ENCODE results near the gene CKB.
A peak's percentile ranks its signal among the peaks of the same experiment; 100 is the strongest.

CKB gene

DNA sequence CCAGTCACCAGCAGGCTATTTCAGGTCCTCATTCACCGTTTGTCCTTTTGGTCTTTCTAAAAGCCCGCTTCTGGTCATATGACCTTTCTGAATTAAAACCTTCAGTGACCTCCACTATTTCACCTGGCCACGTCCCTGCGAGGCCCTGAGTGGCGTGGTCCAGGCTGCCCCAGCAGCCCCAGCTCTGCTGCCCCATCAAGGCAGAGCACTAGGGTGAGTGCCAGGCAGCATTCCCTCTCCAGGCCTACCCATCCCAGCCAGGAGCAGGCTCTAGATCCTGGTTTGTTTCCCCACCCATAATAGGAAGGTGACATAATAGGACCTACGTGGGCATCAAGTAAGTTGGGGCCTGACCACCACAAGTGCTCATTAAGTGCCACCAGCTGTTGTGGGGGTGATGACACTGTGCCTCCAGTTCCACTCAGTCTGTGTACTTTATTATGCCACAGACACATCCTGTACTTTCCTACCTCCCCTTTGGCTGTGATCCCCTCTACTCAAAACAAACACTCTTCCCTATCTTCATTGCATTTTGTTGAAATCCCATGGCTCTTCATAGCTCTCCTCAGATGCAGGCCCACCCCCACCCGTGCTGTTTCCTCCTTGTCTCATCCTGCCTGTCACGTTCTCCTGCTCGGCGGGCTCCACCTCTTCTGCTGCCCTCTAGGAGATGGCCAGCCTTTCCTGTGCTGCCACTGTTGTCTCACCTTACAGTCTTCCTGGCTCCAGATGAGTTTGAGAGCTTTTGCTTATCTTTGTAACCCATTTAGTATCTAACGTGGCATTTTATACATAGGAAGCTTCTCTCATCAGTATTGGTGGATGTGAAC lies 21.4 kb downstream of the CKB start:
- H3K27ac ChIP-seq (ENCODE audit: insufficient read depth in 1 of 2, low read depth in 1 of 2, low read length in 2 of 2, poor library complexity in 1 of 2, severe bottlenecking in 2 of 2): no peak overlapping the region
- POLR2A ChIA-PET: interaction anchor here (0.6 kb wide), 2 partner anchors 63 to 117 kb away, joined by 3 to 5 read pairs; no protein-coding TSS in a partner anchor

DNA sequence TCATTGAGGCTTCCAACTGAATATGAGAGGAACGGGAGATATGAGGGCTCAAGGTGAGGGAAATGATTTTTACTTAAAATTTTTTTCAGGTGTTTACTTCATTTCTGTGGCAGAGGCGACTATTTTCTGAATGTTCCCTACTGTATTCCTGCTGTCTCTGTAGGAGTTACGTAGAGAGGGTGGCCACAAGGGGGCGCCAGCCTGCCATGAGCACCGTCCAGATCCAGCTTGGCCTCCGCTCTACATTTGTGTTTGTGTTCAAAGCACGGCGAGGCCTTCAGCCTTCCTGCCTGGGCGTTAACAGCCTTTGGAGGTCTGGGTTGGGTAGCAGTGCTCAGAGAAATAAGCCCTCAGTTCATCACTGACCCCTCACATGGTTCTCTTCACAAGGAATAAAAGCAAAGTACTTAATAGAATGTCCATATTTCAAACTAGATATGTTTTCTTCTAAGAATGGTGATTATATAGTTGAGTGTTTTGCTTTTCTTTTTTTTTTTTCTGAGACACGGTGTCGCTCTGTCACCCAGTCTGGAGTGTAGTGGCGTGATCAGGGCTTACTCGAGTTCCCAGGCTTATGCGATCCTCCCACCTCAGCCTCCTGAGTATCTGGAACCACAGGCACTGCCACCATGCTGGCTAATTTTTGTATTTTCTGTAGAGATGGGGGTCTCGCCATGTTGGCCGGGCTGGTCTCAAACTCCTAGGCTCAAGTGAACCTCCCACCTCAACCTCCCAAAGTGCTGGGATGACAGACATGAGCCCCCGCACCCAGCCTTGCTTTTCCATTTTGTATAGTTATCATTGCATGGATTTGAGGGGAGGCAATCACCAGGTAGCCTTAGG lies 22.3 kb downstream of the CKB start:
- Histone ChIP-seq H3K4me3 (ENCODE audit: control insufficient read depth in 1 of 7, extremely low read depth in 1 of 7, insufficient read depth in 4 of 7, low read depth in 2 of 7, low read length in 6 of 7) (no peak overlapping the region), H3K36me3 (ENCODE audit: control insufficient read depth in 4 of 4, insufficient read depth in 4 of 4, low read length in 3 of 4) (peaks cover 0 to 69% (median 51%) of the 10 kb centered on the region in 4 experiments), H3K4me1 (ENCODE audit: control extremely low read depth in 1 of 4, control insufficient read depth in 4 of 4, insufficient read depth in 4 of 4, low read length in 3 of 4) (peaks cover 0 to 18% (median 3%) of the 10 kb centered on the region in 4 experiments), H3K9me3 (ENCODE audit: control extremely low read depth in 1 of 5, control insufficient read depth in 4 of 5, insufficient read depth in 2 of 5, low read depth in 1 of 5, low read length in 4 of 5) (no peaks in the 10 kb centered on the region), H3K27me3 (replicated peaks in 2 of 5; ENCODE audit: control insufficient read depth in 4 of 5, insufficient read depth in 5 of 5, low read length in 4 of 5) (no peaks in the 10 kb centered on the region), H3K27ac (ENCODE audit: insufficient read depth in 1 of 2, low read depth in 1 of 2, low read length in 2 of 2, poor library complexity in 1 of 2, severe bottlenecking in 2 of 2) (no peak overlapping the region)
- CTCF ChIA-PET: interaction anchor here (1.0 to 2.4 kb wide), 8 partner anchors 12 to 57 kb away, joined by 3 to 11 read pairs (median 5); no protein-coding TSS in a partner anchor
- POLR2A ChIA-PET: interaction anchor here (0.6 kb wide), 2 partner anchors 64 to 118 kb away, joined by 3 to 5 read pairs; no protein-coding TSS in a partner anchor
- DNase-seq: peak; percentile 83 to 89 (median 84)
- WGBS (ENCODE audit: insufficient coverage): 42% methylated on average over 12 of the region's 17 CpGs

More for the DNA sequence above, 21.4 kb downstream of the CKB start:
- no peak for DNase-seq
- Histone ChIP-seq H3K9me3 (ENCODE audit: control extremely low read depth in 1 of 5, control insufficient read depth in 4 of 5, insufficient read depth in 2 of 5, low read depth in 1 of 5, low read length in 4 of 5) (no peaks in the 10 kb centered on the region), H3K4me1 (ENCODE audit: control extremely low read depth in 1 of 4, control insufficient read depth in 4 of 4, insufficient read depth in 4 of 4, low read length in 3 of 4) (peaks cover 0 to 18% (median 3%) of the 10 kb centered on the region in 4 experiments), H3K27me3 (replicated peaks in 2 of 5; ENCODE audit: control insufficient read depth in 4 of 5, insufficient read depth in 5 of 5, low read length in 4 of 5) (no peaks in the 10 kb centered on the region), H3K4me3 (ENCODE audit: control insufficient read depth in 1 of 7, extremely low read depth in 1 of 7, insufficient read depth in 4 of 7, low read depth in 2 of 7, low read length in 6 of 7) (no peak overlapping the region), H3K36me3 (ENCODE audit: control insufficient read depth in 4 of 4, insufficient read depth in 4 of 4, low read length in 3 of 4) (peaks cover 3 to 64% (median 47%) of the 10 kb centered on the region in 4 experiments)
- CTCF ChIA-PET: interaction anchor here (0.6 to 2.2 kb wide), 12 partner anchors 9 to 54 kb away, joined by 3 to 9 read pairs (median 4); no protein-coding TSS in a partner anchor
- WGBS (ENCODE audit: insufficient coverage): 80% methylated on average over 11 of the region's 11 CpGs

- Histone ChIP-seq H3K27me3 (replicated peaks in 2 of 5; ENCODE audit: control insufficient read depth in 4 of 5, insufficient read depth in 5 of 5, low read length in 4 of 5) (no peaks in the 10 kb centered on the region), H3K27ac (ENCODE audit: insufficient read depth in 1 of 2, low read depth in 1 of 2, low read length in 2 of 2, poor library complexity in 1 of 2, severe bottlenecking in 2 of 2) (no peak overlapping the region), H3K9me3 (ENCODE audit: control extremely low read depth in 1 of 5, control insufficient read depth in 4 of 5, insufficient read depth in 2 of 5, low read depth in 1 of 5, low read length in 4 of 5) (no peaks in the 10 kb centered on the region), H3K36me3 (ENCODE audit: control insufficient read depth in 4 of 4, insufficient read depth in 4 of 4, low read length in 3 of 4) (peaks cover 2 to 68% (median 48%) of the 10 kb centered on the region in 4 experiments), H3K4me1 (ENCODE audit: control extremely low read depth in 1 of 4, control insufficient read depth in 4 of 4, insufficient read depth in 4 of 4, low read length in 3 of 4) (peaks cover 0 to 18% (median 3%) of the 10 kb centered on the region in 4 experiments), H3K4me3 (ENCODE audit: control insufficient read depth in 1 of 7, extremely low read depth in 1 of 7, insufficient read depth in 4 of 7, low read depth in 2 of 7, low read length in 6 of 7) (no peak overlapping the region)
- CTCF ChIA-PET: interaction anchor here (0.6 to 2.4 kb wide), 15 partner anchors 10 to 145 kb away, joined by 3 to 11 read pairs (median 5); no protein-coding TSS in a partner anchor
- POLR2A ChIA-PET: no interaction called here
- no peak for DNase-seq
- WGBS (ENCODE audit: insufficient coverage): 90% methylated on average over 8 of the region's 10 CpGs
Observed at GRCh38 chr14:103499709-103500108, 22.9 kb downstream of the CKB start.

- peaks cover 9 to 61% (median 40%) of the 10 kb centered on the region in 4 experiments for H3K36me3 ChIP-seq (ENCODE audit: control insufficient read depth in 4 of 4, insufficient read depth in 4 of 4, low read length in 3 of 4)
- no peaks in the 10 kb centered on the region for H3K27me3 ChIP-seq (replicated peaks in 2 of 5; ENCODE audit: control insufficient read depth in 4 of 5, insufficient read depth in 5 of 5, low read length in 4 of 5)
- H3K4me1 ChIP-seq (ENCODE audit: control extremely low read depth in 1 of 4, control insufficient read depth in 4 of 4, insufficient read depth in 4 of 4, low read length in 3 of 4): peaks cover 0 to 10% (median 0%) of the 10 kb centered on the region in 4 experiments
- CTCF ChIA-PET: no interaction called here
- WGBS (ENCODE audit: insufficient coverage): no CpG with 5 or more reads among the region's 1 CpG
- DNase-seq: no peak
- POLR2A ChIA-PET: no interaction called here
- H3K27ac ChIP-seq (ENCODE audit: insufficient read depth in 1 of 2, low read depth in 1 of 2, low read length in 2 of 2, poor library complexity in 1 of 2, severe bottlenecking in 2 of 2): no peak overlapping the region
- H3K9me3 ChIP-seq (ENCODE audit: control extremely low read depth in 1 of 5, control insufficient read depth in 4 of 5, insufficient read depth in 2 of 5, low read depth in 1 of 5, low read length in 4 of 5): no peaks in the 10 kb centered on the region
- H3K4me3 ChIP-seq (ENCODE audit: control insufficient read depth in 1 of 7, extremely low read depth in 1 of 7, insufficient read depth in 4 of 7, low read depth in 2 of 7, low read length in 6 of 7): no peak overlapping the region
Observed at GRCh38 chr14:103496776-103497175, 25.9 kb downstream of the CKB start.

DNA sequence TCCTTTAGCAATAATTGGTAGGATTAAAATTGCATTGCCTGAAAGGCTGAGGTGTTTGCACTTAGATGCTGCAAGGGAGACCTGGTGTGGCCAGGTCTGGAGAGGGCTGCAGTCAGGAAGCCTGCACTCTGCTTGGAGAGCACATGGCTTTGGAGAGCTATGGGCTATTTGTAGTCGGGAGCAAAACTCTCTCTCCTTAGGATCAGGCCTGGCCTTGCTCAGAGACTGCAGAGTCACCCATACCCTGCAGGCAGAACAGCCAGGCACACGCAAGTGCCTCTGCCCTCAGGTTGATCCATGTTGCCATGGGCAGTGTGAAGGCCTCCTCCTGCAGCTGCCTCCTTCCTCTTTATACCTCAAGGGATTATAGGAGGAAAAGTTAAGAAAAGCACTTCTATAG lies 26.8 kb downstream of the CKB start:
- Histone ChIP-seq H3K27ac (ENCODE audit: insufficient read depth in 1 of 2, low read depth in 1 of 2, low read length in 2 of 2, poor library complexity in 1 of 2, severe bottlenecking in 2 of 2) (no peak overlapping the region), H3K27me3 (replicated peaks in 2 of 5; ENCODE audit: control insufficient read depth in 4 of 5, insufficient read depth in 5 of 5, low read length in 4 of 5) (no peaks in the 10 kb centered on the region), H3K36me3 (ENCODE audit: control insufficient read depth in 4 of 4, insufficient read depth in 4 of 4, low read length in 3 of 4) (peaks cover 9 to 61% (median 38%) of the 10 kb centered on the region in 4 experiments), H3K4me3 (ENCODE audit: control insufficient read depth in 1 of 7, extremely low read depth in 1 of 7, insufficient read depth in 4 of 7, low read depth in 2 of 7, low read length in 6 of 7) (no peak overlapping the region), H3K9me3 (ENCODE audit: control extremely low read depth in 1 of 5, control insufficient read depth in 4 of 5, insufficient read depth in 2 of 5, low read depth in 1 of 5, low read length in 4 of 5) (no peaks in the 10 kb centered on the region), H3K4me1 (ENCODE audit: control extremely low read depth in 1 of 4, control insufficient read depth in 4 of 4, insufficient read depth in 4 of 4, low read length in 3 of 4) (peaks cover 0 to 3% (median 0%) of the 10 kb centered on the region in 4 experiments)
- DNase-seq: no peak
- ChIA-PET POLR2A (no interaction called here), CTCF (no interaction called here)
- whole genome bisulfite sequencing (ENCODE audit: insufficient coverage): 88% methylated on average over 1 of the region's 2 CpGs

DNA sequence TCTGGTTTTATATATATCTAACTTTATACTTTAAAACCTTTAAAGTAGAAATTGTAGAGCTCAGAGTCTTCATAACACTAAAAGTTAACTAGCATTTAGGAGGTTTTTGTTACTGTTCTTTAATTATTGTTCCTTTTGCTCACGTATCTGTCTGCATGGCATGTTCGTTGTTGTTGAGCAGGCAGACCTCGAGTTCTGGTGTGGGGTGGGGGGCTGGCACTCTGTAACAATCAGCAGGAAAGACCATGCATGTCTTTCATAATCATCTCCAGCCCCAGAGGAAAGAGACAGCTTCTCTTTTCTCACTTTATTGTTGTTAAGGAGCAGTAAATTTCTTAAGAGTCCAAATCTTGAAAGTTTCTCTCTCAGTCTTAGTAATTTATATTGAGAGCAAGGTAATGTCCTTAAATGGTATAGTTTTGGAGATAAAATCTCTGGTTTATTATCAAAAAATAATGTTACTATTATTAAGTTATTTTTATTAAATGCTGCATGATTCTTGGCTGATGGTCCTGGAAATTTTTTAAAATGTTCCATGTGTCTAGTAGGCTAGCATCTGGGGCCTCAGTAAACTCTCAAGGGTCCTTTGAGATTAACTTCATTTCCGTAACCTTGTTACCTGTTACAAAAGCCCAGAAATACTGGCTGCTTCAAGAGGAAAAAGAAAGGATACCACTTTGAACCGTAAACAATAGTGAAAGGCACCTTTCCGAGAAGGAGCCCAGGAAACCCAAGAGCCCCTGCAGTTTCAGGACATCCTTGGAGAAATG lies 30.3 kb downstream of the CKB start:
- POLR2A ChIA-PET: interaction anchor here (0.7 kb wide), 1 partner anchor 158 kb away, joined by 8 read pairs; no protein-coding TSS in a partner anchor

More for the DNA sequence above, 30.3 kb downstream of the CKB start:
- Histone ChIP-seq H3K9me3 (ENCODE audit: control extremely low read depth in 1 of 5, control insufficient read depth in 4 of 5, insufficient read depth in 2 of 5, low read depth in 1 of 5, low read length in 4 of 5) (no peaks in the 10 kb centered on the region), H3K36me3 (ENCODE audit: control insufficient read depth in 4 of 4, insufficient read depth in 4 of 4, low read length in 3 of 4) (peaks cover 23 to 76% (median 41%) of the 10 kb centered on the region in 4 experiments), H3K27me3 (replicated peaks in 2 of 5; ENCODE audit: control insufficient read depth in 4 of 5, insufficient read depth in 5 of 5, low read length in 4 of 5) (no peaks in the 10 kb centered on the region), H3K4me1 (ENCODE audit: control extremely low read depth in 1 of 4, control insufficient read depth in 4 of 4, insufficient read depth in 4 of 4, low read length in 3 of 4) (no peaks in the 10 kb centered on the region), H3K27ac (ENCODE audit: insufficient read depth in 1 of 2, low read depth in 1 of 2, low read length in 2 of 2, poor library complexity in 1 of 2, severe bottlenecking in 2 of 2) (no peak overlapping the region), H3K4me3 (ENCODE audit: control insufficient read depth in 1 of 7, extremely low read depth in 1 of 7, insufficient read depth in 4 of 7, low read depth in 2 of 7, low read length in 6 of 7) (no peak overlapping the region)
- CTCF ChIA-PET: interaction anchor here (1.0 to 1.5 kb wide), 3 partner anchors 8 to 27 kb away, joined by 3 to 6 read pairs (median 3); no protein-coding TSS in a partner anchor
- WGBS (ENCODE audit: insufficient coverage): 98% methylated on average over 6 of the region's 6 CpGs
- no peak for DNase-seq
